GM12801 (cell line): ENCODE data around the gene XRCC5.

Source experiments
- CTCF ChIP-seq: IDR thresholded peaks from one replicate; pipeline ENCODE4 v1.5.1; 2011; ENCODE audit warnings: control low read depth; ENCODE audit not compliant: insufficient read length; ENCODE audit errors: extremely low read depth

Gene XRCC5

DNA sequence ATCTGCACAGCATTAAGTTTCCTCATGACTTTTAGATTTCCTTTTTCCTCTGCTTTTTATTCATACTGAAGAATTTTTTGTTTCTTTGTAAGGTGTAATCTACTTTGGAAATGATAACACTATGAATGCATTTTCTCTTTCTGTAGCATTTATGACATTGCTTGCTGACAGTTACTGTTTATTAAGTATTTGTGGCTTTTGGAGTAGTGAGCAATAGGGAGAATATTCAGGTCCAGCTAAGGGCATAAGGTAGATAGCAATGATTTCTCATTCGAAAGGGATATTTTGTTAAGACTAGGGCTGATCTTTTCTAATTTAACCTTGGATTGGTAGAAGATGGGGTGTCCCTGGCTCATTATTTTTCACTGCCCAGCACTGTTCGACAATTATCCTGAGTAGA is 80.3 kb downstream of the XRCC5 start:
- no peak for TF ChIP-seq CTCF

- TF ChIP-seq CTCF: no peak
Observed at GRCh38 chr2:216192181-216192580, 83.0 kb downstream of the XRCC5 start.

DNA sequence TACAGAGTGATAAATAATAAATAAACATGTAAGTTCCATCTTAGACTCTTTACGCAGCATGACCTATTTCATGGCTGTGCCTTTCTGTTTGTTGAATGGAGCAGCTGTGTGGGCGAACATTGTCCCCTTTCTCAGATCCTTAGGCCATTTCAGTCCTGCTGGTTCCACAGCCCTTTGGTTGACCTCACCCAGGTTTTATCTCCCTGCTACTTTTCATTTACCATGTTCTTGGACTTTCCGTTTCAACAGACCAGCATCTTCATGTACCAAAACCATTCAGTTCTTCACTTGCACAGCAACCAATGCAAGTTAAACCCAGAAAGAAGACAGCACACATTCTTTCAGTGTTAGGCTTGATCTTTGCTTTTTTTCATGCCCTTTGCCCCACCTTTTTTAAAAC is 83.8 kb downstream of the XRCC5 start:
- TF ChIP-seq CTCF: no peak

GRCh38 chr2:216194013-216194412 is 84.9 kb downstream of the XRCC5 start:
- TF ChIP-seq CTCF: no peak

DNA sequence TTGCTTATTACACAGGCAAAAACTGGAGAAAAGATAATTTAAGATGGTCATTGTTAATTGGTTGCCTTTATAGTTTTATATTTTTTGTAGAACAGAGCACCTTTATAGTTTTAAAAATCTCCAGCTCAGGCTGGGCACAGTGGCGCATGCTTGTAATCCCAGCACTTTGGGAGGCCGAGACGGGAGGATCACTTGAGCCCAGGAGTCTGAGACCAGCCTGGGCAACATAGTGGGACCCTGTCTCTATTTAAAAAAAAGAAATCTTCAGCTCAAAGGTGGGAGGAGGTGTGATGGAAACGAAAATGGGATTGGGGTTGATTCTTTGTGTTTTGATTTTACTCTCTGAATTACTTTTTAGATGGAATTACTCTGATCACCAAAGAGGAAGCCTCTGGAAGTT is 85.4 kb downstream of the XRCC5 start:
- TF ChIP-seq CTCF: no peak

GRCh38 chr2:216195565-216196029 is 86.4 kb downstream of the XRCC5 start:
- no peak for TF ChIP-seq CTCF

- no peak for TF ChIP-seq CTCF
Observed at GRCh38 chr2:216201692-216202306, 92.7 kb downstream of the XRCC5 start.
